SH-SY5Y (cell line): ENCODE data around the gene EP300.

Source experiments
- GATA2 ChIP-seq: IDR thresholded peaks from 2 replicates; pipeline ENCODE4 v1.6.1; 2011; ENCODE audit warnings: mild to moderate bottlenecking, low read depth, low read length
- GATA3 ChIP-seq: IDR thresholded peaks from 2 replicates; pipeline ENCODE4 v1.6.1; 2011; ENCODE audit warnings: low read depth, mild to moderate bottlenecking, low read length, moderate library complexity

- no peak for TF ChIP-seq GATA2
- no peak for TF ChIP-seq GATA3
Measured at GRCh38 chr22:41216984-41217383, 124.6 kb downstream of the EP300 start.
